Measurements from ENCODE around the gene DEXI. TPM values are rescaled to one million over a fixed set of nuclear protein-coding genes. Genes with fewer than 3 reads are reported as not detected.
"Not testable (repeated sequence)": the region's sequence is repeated elsewhere in the genome, so short reads cannot be mapped to it uniquely, and the experiment has no call there.

The DEXI gene
- total RNA-seq, 4 donors from 2014 or later: 83.9 to 184 (median 127) TPM

DNA sequence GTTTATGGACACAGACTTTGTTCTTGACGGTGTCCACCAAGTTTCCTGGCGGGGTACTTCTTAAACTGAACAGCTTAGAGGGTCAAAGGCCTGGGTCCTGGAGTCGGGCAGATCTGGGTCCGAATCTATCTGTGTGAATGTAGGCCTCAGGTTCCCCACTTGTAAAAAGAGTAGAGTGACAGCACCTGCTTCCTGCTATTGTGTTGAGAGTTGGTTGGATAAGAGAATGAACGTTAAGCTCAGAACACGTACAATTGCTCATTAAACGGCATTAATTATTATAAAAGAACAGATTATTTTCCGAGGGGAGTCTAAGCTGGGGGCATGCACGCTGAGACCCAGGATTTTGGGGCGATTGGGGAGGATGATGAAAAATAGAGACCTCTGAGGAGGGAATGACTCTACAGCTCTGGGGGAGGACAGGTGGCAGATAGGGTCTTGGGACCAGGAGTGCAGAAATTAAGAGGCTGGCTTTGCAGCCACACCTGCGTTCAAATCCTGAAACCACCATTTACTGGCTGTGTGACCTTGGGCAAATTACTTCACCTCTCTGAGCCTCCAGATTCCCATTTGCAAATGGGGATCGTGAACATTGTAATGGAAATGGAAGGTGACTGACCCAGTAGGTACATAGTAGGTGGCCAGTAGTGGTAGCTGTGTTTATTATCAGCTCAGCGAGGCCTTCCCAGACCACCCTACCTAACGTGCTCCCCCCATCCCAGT is 3.0 kb upstream of the DEXI start:
- DNase-seq: no peak
- H3K36me3 ChIP-seq: no peaks in the 10 kb centered on the region
- peak overlapping the region; percentile 91 to 97 (median 92) for H3K4me3 ChIP-seq
- intact Hi-C loops (cut with DNase I; ENCODE audit: low total_unique reads): loop anchor here (10.0 kb wide), 3 partner anchors 790 to 970 kb away; partner anchors contain the start of gene GSPT1
- in situ Hi-C loops (cut with MboI; ENCODE audit: low sequenced_read_pairs in 4 of 4): no loop called here
- ATAC-seq: no peak
- no peaks in the 10 kb centered on the region for H3K27me3 ChIP-seq
- TF ChIP-seq, protein P1, sequence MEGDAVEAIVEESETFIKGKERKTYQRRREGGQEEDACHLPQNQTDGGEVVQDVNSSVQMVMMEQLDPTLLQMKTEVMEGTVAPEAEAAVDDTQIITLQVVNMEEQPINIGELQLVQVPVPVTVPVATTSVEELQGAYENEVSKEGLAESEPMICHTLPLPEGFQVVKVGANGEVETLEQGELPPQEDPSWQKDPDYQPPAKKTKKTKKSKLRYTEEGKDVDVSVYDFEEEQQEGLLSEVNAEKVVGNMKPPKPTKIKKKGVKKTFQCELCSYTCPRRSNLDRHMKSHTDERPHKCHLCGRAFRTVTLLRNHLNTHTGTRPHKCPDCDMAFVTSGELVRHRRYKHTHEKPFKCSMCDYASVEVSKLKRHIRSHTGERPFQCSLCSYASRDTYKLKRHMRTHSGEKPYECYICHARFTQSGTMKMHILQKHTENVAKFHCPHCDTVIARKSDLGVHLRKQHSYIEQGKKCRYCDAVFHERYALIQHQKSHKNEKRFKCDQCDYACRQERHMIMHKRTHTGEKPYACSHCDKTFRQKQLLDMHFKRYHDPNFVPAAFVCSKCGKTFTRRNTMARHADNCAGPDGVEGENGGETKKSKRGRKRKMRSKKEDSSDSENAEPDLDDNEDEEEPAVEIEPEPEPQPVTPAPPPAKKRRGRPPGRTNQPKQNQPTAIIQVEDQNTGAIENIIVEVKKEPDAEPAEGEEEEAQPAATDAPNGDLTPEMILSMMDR (IDR thresholded peaks at IDR 0.05 in 4 of 5, conservative IDR thresholded peaks at IDR 0.05 in 1 of 5): no peak
- H3K27ac ChIP-seq: peak overlapping the region; percentile 91 to 96 (median 94)
- H3K4me1 ChIP-seq: peaks cover 47 to 49% of the 10 kb centered on the region in 2 donors
- no peaks in the 10 kb centered on the region for H3K9me3 ChIP-seq

DNA sequence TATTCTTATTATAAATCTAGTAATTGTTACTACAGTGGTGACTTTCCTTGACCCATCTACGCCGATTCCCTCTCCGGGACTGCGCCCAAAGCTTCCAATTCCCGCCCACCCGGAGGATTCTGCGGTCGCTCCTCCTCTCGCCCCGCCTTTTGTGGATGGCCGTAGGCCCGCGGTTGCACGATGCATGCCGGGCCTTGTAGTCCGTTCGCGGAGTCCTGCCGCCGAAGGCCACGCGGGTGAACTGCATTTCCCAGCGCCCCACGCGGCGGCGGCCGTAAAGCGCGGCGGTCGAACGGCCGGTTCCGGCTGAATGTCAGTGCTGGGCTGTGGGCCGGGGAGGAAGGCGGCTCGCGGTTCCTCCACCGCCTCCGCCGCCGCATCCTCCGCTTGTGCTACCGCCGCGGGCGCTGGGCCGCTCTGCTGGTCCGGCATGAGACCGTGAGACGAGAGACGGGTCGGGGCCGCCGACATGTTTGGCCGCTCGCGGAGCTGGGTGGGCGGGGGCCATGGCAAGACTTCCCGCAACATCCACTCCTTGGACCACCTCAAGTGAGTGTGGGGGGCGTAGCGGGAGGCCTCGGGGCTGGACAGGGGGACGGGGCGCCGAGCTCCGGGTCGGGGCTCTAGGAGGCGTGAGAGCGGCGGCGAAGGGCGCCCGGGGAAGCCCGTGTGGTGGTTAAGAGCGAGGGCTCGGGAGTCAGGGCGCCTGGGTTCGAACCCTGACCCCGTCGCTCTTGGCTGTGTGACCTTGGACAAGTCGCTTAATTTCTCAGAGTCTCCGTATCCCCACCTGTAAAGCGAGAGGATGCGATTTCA is 2.2 kb upstream of the DEXI start, which contains the start of gene CLEC16A:
Gene CLEC16A (plus strand): TSS at position 316 of the 816 bp plus-strand sequence. CDS start 154 bp downstream, at position 470.
- peak; percentile 50 to 66 for ATAC-seq

DNA sequence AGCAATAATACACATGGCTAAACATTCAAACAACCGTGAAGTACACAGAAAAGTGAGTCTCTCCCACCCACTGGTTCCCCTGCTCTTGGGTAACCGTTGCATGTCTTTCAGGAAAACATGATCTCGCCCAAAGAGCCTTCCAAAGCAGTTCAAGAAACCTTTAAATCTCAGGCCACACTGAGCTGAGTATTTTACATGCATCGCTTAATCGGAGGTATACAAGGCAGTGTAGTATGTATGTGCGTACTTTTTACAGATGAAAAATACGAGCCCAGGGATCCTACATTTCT is 741 bp upstream of the DEXI start:
- H3K4me3 ChIP-seq: peak overlapping the region; percentile 70 to 82 (median 74)
- no peak for DNase-seq
- no peaks in the 10 kb centered on the region for H3K27me3 ChIP-seq
- TF ChIP-seq, protein P1 (IDR thresholded peaks at IDR 0.05 in 4 of 5, conservative IDR thresholded peaks at IDR 0.05 in 1 of 5): no peak
- TF ChIP-seq POLR2A (IDR thresholded peaks at IDR 0.05): no peak
- intact Hi-C loops (cut with DNase I; ENCODE audit: low total_unique reads): loop anchor here (5.0 to 10.0 kb wide), 6 partner anchors 404 to 972 kb away; partner anchors contain the start of genes GSPT1 and RMI2
- ATAC-seq: no peak
- in situ Hi-C loops (cut with MboI; ENCODE audit: low sequenced_read_pairs in 4 of 4): no loop called here
- peak overlapping the region; percentile 91 to 96 (median 94) for H3K27ac ChIP-seq
- peaks cover 66 to 71% of the 10 kb centered on the region in 2 donors for H3K4me1 ChIP-seq
- no peaks in the 10 kb centered on the region for H3K9me3 ChIP-seq
- no peaks in the 10 kb centered on the region for H3K36me3 ChIP-seq

More for the DNA sequence above, 2.2 kb upstream of the DEXI start, which contains the start of gene CLEC16A:
- Histone ChIP-seq H3K36me3 (no peaks in the 10 kb centered on the region), H3K4me3 (peak within 1 kb of the TSS; percentile 91 to 97 (median 92)), H3K9me3 (no peaks in the 10 kb centered on the region), H3K27me3 (no peaks in the 10 kb centered on the region), H3K4me1 (peaks cover 52 to 57% of the 10 kb centered on the region in 2 donors), H3K27ac (peak within 1 kb of the TSS; percentile 91 to 96 (median 94))
- intact Hi-C loops (cut with DNase I; ENCODE audit: low total_unique reads) (loop anchor here (5.0 to 10.0 kb wide), 6 partner anchors 403 to 970 kb away; partner anchors contain the start of genes GSPT1 and RMI2), in situ Hi-C loops (cut with MboI; ENCODE audit: low sequenced_read_pairs in 4 of 4) (no loop called here)
- TF ChIP-seq, protein P1 (IDR thresholded peaks at IDR 0.05 in 4 of 5, conservative IDR thresholded peaks at IDR 0.05 in 1 of 5): peak in 2 of 5 experiments; percentile 19 to 30
- TF ChIP-seq POLR2A (IDR thresholded peaks at IDR 0.05): peak; percentile 93 to 95
- DNase-seq: peak; percentile 96 to 97

DNA sequence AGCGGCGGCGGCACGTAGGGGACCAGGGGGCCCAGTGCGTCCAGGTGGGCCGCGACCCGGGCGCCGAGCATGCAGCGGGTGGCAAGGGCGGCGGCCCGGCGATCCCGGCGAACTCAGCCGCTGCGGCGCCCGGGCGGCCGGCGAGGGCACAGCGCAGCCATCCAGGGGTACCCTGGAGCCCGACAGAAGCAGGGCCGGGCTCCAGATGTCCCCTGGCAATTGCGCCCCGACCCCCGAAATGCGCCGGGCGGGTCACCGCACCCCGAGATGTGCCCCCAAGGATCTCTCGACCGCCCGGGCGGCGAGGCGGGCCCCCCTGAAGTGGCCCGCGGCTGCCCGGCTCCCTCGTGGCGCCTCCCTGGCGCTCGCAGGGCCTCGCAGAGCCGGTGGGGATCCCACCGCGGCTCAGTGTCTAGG is 325 bp downstream of the DEXI start:
- H3K27me3 ChIP-seq; in situ Hi-C loops (cut with MboI; ENCODE audit: low sequenced_read_pairs in 4 of 4); H3K36me3 ChIP-seq; DNase-seq; H3K9me3 ChIP-seq: not testable (repeated sequence)
- ATAC-seq: peak in 1 of 2 donors; percentile 6
- intact Hi-C loops (cut with DNase I; ENCODE audit: low total_unique reads): loop anchor here (5.0 to 10.0 kb wide), 6 partner anchors 405 to 973 kb away; partner anchors contain the start of genes GSPT1 and RMI2
- peaks cover 76 to 77% of the 10 kb centered on the region in 2 donors for H3K4me1 ChIP-seq
- H3K4me3 ChIP-seq: peak overlapping the region; percentile 70 to 82 (median 74)
- H3K27ac ChIP-seq: peak overlapping the region; percentile 91 to 96 (median 94)
